NCI-H1694 treated with DMSO at 0.1 percent for 48 hours (cell line): ENCODE data around the gene SLC27A5.
"Not testable (repeated sequence)": the region's sequence is repeated elsewhere in the genome, so short reads cannot be mapped to it uniquely, and the experiment has no call there.

ENCODE experiments used
- DNase-seq: peaks from one replicate; lab custom pipeline; 2025; lab: John Stamatoyannopoulos, UW

Gene SLC27A5

GRCh38 chr19:58497634-58498170 lies 14.1 kb downstream of the SLC27A5 start:
- no peak for DNase-seq

- DNase-seq, result no peak
Measured at GRCh38 chr19:58492265-58492664, 19.5 kb downstream of the SLC27A5 start.

- DNase-seq, result no peak
Measured at GRCh38 chr19:58491393-58491792, 20.4 kb downstream of the SLC27A5 start.

GRCh38 chr19:58484349-58484748 lies 27.4 kb downstream of the SLC27A5 start:
- not testable (repeated sequence) for DNase-seq

- DNase-seq, result no peak
Measured at GRCh38 chr19:58483776-58484175, 28.0 kb downstream of the SLC27A5 start.

GRCh38 chr19:58482372-58482771 lies 29.4 kb downstream of the SLC27A5 start:
- no peak for DNase-seq

- no peak for DNase-seq
Measured at GRCh38 chr19:58480831-58481230, 31.0 kb downstream of the SLC27A5 start.

- no peak for DNase-seq
Measured at GRCh38 chr19:58480481-58480830, 31.3 kb downstream of the SLC27A5 start.

- DNase-seq, result no peak
Measured at GRCh38 chr19:58479736-58480480, 31.9 kb downstream of the SLC27A5 start.

GRCh38 chr19:58479303-58479702 lies 32.5 kb downstream of the SLC27A5 start:
- no peak for DNase-seq

GRCh38 chr19:58477871-58478270 lies 33.9 kb downstream of the SLC27A5 start:
- no peak for DNase-seq

GRCh38 chr19:58477130-58477529 lies 34.7 kb downstream of the SLC27A5 start:
- no peak for DNase-seq

- no peak for DNase-seq
Measured at GRCh38 chr19:58476498-58477015, 35.2 kb downstream of the SLC27A5 start.

- peak; percentile 94 for DNase-seq
Measured at GRCh38 chr19:58475714-58476497, 35.9 kb downstream of the SLC27A5 start, which contains the start of gene ZNF446. Gene ZNF446 (plus strand): TSS chr19:58476352. CDS start chr19:58477219, 867 bp downstream.

- no peak for DNase-seq
Measured at GRCh38 chr19:58474997-58475713, 36.6 kb downstream of the SLC27A5 start.

- DNase-seq, result no peak
Measured at GRCh38 chr19:58474291-58474996, 37.3 kb downstream of the SLC27A5 start.

GRCh38 chr19:58473775-58474174 lies 38.0 kb downstream of the SLC27A5 start:
- no peak for DNase-seq

GRCh38 chr19:58471736-58472135 lies 40.1 kb downstream of the SLC27A5 start:
- no peak for DNase-seq

GRCh38 chr19:58470837-58471543 lies 40.8 kb downstream of the SLC27A5 start:
- DNase-seq, result not testable (repeated sequence)

- no peak for DNase-seq
Measured at GRCh38 chr19:58469241-58470013, 42.4 kb downstream of the SLC27A5 start.
